HUES6 (cell line): Measurements from ENCODE around the gene GRP.

ENCODE experiments used
- H3K27ac ChIP-seq: 2 replicates; pipeline ENCODE4 v1.7.0; 2013; ENCODE audit warnings: low read depth, mild to moderate bottlenecking, low read length, inconsistent platforms
- H3K27me3 ChIP-seq: 2 replicates; pipeline ENCODE4 v1.6.1; 2013; ENCODE audit warnings: low read length; ENCODE audit not compliant: control insufficient read depth, insufficient read depth
- H3K36me3 ChIP-seq: 2 replicates; pipeline ENCODE4 v1.6.1; 2013; ENCODE audit warnings: low read length; ENCODE audit not compliant: control insufficient read depth, insufficient read depth
- H3K4me1 ChIP-seq: 2 replicates; pipeline ENCODE4 v1.6.1; 2013; ENCODE audit warnings: low read length; ENCODE audit not compliant: control insufficient read depth, insufficient read depth
- H3K4me3 ChIP-seq: 2 replicates; pipeline ENCODE4 v1.5.1; 2013; ENCODE audit warnings: low read depth, low read length
- H3K9ac ChIP-seq: one replicate; pipeline ENCODE4 v1.6.1; 2013; ENCODE audit warnings: mild to moderate bottlenecking, low read length
- H3K9me3 ChIP-seq: 2 replicates; pipeline ENCODE4 v1.6.1; 2013; ENCODE audit warnings: low read depth, low read length; ENCODE audit not compliant: control insufficient read depth, insufficient read depth

The GRP gene

DNA sequence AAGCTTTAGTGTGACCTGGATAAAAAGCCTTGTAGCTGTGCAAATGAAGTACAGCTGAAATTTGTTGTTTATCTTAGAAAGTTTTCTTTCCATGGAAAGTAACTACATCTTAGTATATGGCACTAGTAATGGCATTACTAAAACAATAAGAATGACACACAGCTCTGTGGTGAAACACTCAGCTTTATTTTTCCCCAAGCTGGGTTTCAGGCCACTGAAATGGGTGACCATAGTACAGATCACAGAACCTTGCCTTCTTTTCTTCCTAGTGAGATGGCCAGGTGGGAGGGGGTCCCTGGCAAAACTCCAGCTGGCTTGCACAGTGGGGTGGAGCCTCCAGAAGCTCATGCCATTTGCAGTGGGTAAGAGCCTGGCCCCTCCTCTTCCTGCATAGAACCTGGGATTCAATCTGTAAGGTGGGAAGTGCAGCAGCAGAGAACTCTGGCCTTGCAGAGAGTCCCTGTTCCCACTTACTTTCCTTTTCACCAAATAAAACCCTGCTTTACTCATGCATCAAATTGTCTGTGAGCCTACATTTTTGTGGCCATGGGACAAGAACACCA, 17.6 kb upstream of the GRP start:
- no peak overlapping the region for H3K4me3 ChIP-seq
- no peaks in the 10 kb centered on the region for H3K27me3 ChIP-seq
- no peaks in the 10 kb centered on the region for H3K36me3 ChIP-seq
- H3K4me1 ChIP-seq: no peaks in the 10 kb centered on the region
- H3K9ac ChIP-seq: no peak overlapping the region
- peaks cover 6% of the 10 kb centered on the region; the same call in 1 of the 2 replicates for H3K9me3 ChIP-seq
- H3K27ac ChIP-seq: no peak overlapping the region

DNA sequence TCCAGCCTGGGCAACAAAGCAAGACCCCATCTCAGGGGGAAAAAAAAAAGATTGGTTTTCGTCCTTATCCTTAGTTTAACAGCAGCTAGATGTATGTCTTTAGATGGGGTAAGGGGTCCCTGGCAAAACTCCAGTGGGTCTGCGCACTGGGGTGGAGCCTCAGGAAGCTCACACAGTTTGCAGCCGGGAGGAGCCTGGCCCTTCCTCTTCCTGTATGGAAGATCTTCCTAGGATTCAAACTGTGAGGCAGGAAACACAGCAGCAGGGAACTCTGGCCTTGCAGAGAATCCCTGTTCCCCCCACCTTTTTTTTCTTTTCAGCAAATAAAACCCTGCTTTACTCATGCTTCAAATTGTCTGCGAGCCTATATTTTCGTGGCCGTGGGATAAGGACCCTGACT, 12.5 kb upstream of the GRP start:
- Histone ChIP-seq H3K27me3 (no peaks in the 10 kb centered on the region), H3K36me3 (no peaks in the 10 kb centered on the region), H3K9ac (no peak overlapping the region), H3K4me3 (no peak overlapping the region), H3K4me1 (no peaks in the 10 kb centered on the region), H3K9me3 (peaks cover 4% of the 10 kb centered on the region; the same call in 1 of the 2 replicates), H3K27ac (no peak overlapping the region)

DNA sequence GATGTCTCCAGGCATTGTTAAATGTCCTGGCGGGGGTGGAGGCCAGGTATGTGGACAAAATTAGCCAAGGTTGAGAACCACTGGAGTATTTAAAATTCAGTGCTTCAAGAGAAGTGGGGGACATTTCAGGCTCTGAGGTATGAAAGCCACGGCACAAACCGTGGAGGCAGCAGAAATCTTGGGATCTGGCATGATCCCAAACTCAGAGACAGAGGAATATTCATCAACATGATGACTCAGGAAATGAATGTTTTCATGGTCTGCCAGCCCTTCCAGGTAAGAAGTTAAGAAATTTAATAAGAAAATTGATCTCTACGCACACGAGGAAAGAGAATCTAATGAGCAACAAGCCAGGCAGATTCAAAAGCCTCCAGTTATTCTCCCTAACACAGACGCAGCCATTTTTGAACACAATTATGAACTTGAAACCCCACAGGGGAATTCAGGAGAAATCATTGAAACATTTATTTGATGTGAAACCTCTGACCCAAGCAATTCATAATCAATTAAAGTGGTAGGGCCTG, 11.3 kb upstream of the GRP start:
- Histone ChIP-seq H3K27me3 (peaks cover under 1% of the 10 kb centered on the region; the same call in 1 of the 2 replicates), H3K4me3 (no peak overlapping the region), H3K4me1 (no peaks in the 10 kb centered on the region), H3K9ac (no peak overlapping the region), H3K36me3 (no peaks in the 10 kb centered on the region), H3K27ac (no peak overlapping the region), H3K9me3 (no peaks in the 10 kb centered on the region)

- no peaks in the 10 kb centered on the region for H3K9me3 ChIP-seq
- H3K4me3 ChIP-seq: no peak overlapping the region
- no peaks in the 10 kb centered on the region for H3K36me3 ChIP-seq
- no peak overlapping the region for H3K27ac ChIP-seq
- H3K27me3 ChIP-seq: peaks cover 17% of the 10 kb centered on the region
- H3K9ac ChIP-seq: no peak overlapping the region
- H3K4me1 ChIP-seq: no peaks in the 10 kb centered on the region
These were observed 9.7 kb upstream of the GRP start for GRCh38 chr18:59210299-59210698.

DNA sequence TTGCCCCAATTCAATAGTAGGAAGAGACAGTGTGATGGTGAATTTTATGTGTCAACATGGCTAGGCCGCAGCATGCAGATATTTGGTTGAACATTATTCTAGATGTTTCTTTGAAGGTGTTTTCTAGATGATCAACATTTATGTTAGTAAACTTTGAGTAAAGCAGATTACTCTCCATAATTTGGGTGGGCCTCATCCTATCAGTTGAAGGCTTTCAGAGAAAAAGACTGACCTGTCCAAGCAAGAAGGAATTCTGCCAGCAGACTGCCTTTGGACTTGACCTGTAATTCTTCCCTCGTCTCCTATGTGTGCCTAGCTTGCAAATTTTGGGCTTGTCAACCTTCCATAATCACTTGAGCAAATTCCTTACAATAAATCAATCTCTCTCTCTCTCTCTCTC, 8.3 kb upstream of the GRP start:
- no peaks in the 10 kb centered on the region for H3K36me3 ChIP-seq
- H3K4me3 ChIP-seq: no peak overlapping the region
- no peaks in the 10 kb centered on the region for H3K4me1 ChIP-seq
- H3K9me3 ChIP-seq: no peaks in the 10 kb centered on the region
- peaks cover 30% of the 10 kb centered on the region for H3K27me3 ChIP-seq
- no peak overlapping the region for H3K9ac ChIP-seq
- H3K27ac ChIP-seq: no peak overlapping the region

DNA sequence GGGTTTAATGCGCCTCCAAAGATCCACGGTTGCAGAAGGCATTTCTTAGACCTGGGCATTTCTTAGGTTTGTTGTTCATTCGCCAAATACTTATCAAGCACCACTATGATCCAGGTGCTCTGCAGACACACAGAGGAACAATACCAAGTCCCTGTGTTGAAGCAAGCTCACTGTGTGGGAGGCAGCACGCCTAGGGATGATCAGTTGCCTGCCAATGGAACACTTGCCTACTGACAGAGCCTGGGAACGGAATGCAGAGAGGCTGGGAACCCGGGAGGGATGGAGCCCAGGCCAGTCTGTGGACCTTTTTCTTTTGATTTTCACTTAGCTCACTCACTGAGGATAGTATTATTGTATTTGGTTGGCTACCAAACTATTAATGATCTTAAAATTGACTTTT, 1.9 kb upstream of the GRP start:
- H3K27ac ChIP-seq: no peak overlapping the region
- no peaks in the 10 kb centered on the region for H3K4me1 ChIP-seq
- H3K36me3 ChIP-seq: no peaks in the 10 kb centered on the region
- no peak overlapping the region for H3K9ac ChIP-seq
- H3K9me3 ChIP-seq: no peaks in the 10 kb centered on the region
- H3K27me3 ChIP-seq: peaks cover 94% of the 10 kb centered on the region
- no peak overlapping the region for H3K4me3 ChIP-seq

GRCh38 chr18:59220164-59220783, 316 bp downstream of the GRP start:
- Histone ChIP-seq H3K4me1 (no peaks in the 10 kb centered on the region), H3K9ac (no peak overlapping the region), H3K27me3 (peaks cover 100% of the 10 kb centered on the region), H3K9me3 (no peaks in the 10 kb centered on the region), H3K27ac (no peak overlapping the region), H3K36me3 (no peaks in the 10 kb centered on the region), H3K4me3 (peak overlapping the region; percentile 46)

DNA sequence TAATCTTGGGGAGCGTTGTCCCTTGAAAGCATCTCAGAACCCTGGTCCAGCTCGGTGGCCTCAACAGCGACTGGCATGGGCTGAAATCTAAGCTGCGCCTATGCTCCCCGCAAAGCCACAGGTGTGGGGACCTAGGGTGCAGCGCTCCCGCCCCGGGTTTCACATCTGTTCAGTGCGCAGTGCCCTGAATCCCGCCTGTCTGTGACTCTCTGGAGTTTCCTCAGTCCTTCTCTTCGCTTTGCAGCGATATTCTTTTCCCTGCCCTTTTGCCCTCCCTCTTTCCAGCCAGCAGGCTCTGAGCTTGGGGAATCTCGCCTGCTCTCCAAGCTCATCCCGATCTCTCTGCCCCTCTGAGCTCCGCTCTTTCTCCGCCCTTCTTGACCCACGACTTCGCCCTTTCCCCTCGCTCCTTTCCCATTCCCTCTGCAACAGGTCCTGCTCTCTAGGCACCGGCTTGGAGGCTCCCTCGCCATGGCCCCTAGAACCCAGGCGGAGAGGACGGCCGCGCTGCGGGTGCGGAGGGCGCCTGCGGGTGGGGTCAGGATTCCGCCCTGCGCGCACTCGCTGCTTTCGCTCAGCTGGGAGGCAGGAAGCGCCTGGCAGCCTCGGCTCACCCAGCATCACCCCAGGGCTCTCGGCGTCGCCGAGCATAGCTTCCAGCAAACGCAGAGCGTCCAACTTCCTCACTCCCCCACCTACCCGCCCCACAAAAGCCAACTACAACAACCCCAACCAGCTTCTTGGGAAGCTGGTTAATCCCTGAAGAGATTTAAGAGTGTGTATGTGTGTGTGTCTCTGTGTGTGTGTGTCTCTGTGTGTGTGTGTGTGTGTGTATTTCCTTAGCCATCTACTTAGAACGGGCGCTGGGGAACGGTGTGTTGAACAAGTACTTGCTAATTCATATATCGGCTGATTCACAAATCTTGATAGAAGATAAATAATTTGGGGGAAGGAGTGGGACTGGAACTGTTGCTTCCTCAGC, 1.1 kb downstream of the GRP start:
- Histone ChIP-seq H3K4me3 (peak overlapping the region; percentile 46), H3K36me3 (no peaks in the 10 kb centered on the region), H3K9ac (no peak overlapping the region), H3K27ac (no peak overlapping the region), H3K4me1 (no peaks in the 10 kb centered on the region), H3K9me3 (no peaks in the 10 kb centered on the region), H3K27me3 (peaks cover 100% of the 10 kb centered on the region)

DNA sequence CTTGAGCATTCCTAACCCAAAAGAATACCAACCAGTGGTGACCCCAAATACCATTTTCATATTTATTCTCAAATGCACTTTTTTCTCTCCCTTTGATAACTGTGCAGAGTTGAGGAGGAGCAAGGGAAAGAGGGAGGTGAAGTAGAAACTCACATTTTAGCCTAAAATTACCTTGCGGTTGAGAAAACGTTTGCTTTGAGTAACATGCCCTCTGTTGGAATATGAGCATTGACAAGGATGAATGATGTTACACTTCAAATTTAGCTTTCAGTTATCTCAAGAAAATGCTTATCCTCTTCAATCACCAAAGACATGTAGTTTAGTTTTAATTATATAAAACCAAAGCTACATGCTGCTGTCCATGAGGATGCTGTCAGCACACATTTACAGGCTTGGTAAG, 2.4 kb downstream of the GRP start:
- Histone ChIP-seq H3K27me3 (peaks cover 99% of the 10 kb centered on the region), H3K27ac (no peak overlapping the region), H3K36me3 (no peaks in the 10 kb centered on the region), H3K9me3 (no peaks in the 10 kb centered on the region), H3K4me1 (no peaks in the 10 kb centered on the region), H3K4me3 (no peak overlapping the region), H3K9ac (no peak overlapping the region)

DNA sequence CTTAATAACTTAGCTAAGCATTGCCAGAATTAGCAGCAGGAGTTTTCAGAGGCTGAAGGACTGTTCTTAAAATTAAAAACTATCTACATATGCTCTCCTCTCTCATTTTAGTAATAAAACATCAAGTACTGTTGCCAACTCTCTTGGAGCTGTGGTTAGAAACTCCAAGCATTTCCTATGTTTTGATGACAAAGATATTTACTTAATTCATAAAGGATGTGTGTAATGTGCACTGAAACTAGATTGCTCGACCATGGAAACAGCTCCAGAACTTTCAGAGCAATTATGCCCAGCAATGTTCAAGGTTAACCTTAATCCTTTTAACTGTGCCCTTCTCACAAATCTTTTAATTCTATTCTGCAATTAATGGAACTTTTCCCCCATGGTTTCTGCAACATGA, 8.4 kb downstream of the GRP start:
- no peak overlapping the region for H3K4me3 ChIP-seq
- H3K27me3 ChIP-seq: peaks cover 81% of the 10 kb centered on the region
- H3K9ac ChIP-seq: no peak overlapping the region
- H3K4me1 ChIP-seq: no peaks in the 10 kb centered on the region
- H3K36me3 ChIP-seq: no peaks in the 10 kb centered on the region
- H3K27ac ChIP-seq: no peak overlapping the region
- no peaks in the 10 kb centered on the region for H3K9me3 ChIP-seq

GRCh38 chr18:59229191-59229590, 9.2 kb downstream of the GRP start:
- no peak overlapping the region for H3K4me3 ChIP-seq
- no peaks in the 10 kb centered on the region for H3K36me3 ChIP-seq
- H3K27me3 ChIP-seq: peaks cover 73% of the 10 kb centered on the region
- no peaks in the 10 kb centered on the region for H3K4me1 ChIP-seq
- H3K9ac ChIP-seq: no peak overlapping the region
- no peak overlapping the region for H3K27ac ChIP-seq
- H3K9me3 ChIP-seq: no peaks in the 10 kb centered on the region
